Measurements from ENCODE around the gene ID2.

Gene ID2

DNA sequence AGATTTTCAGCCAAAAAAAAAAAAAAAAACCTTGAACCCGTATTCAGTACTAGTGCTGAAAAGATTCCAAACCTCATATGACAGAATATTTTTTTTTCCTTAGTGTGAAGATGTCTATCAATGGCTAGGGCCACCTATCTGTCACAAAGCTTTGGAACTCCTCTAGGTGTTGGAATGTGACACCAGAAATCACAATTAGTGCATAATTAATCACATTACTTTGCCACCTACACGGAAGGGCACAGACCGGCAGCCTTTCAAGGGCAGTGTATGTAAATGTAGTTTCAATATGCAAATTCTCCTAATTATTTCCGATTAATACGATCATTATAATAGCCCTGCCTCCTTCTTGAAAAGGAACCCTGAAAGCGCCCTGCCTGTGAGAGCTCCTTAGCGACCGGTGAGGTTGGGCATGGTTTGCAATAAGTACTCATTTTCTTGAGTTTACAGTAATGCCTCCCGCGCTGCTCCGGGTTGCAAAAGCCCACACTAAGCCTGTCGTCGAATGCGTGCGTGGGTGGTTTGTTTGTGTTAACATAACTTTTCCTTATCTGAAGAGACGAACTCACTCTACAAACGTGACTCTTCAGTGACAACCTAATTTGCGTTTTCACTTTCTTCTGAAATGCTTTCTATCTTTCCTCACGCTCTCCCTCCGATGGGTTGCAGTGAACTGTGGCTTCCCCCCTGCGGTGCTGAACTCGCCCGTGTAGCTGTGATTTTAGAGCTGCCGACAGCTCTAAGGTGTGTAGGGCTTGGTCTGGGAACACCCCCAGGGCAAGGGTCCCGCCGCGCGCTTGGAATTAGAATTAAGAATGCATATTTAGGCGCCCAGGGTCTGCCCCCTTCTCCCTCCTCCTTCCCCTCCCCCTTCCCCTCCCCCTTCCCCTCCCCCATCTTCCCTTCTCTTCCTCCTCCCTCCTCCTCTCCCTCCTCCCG, 765 bp upstream of the ID2 start:
- peak overlapping the region; percentile 26 to 64; a peak in 3 of 4 replicates for H3K4me3 ChIP-seq (ENCODE audit: low read depth in 1 of 2, low read length in 2 of 2)
- peak overlapping the region; percentile 79 for H3K27ac ChIP-seq (ENCODE audit: low read length)
- peaks cover 6% of the 10 kb centered on the region; the same call in 1 of the 2 replicates for H4K20me1 ChIP-seq (ENCODE audit: insufficient read depth, low read length)
- peak overlapping the region; percentile 77 for H2AFZ ChIP-seq (ENCODE audit: low read depth, low read length)
- H3K27me3 ChIP-seq (ENCODE audit: insufficient read depth, low read length, poor library complexity): no peaks in the 10 kb centered on the region
- peaks cover 58% of the 10 kb centered on the region for H3K4me1 ChIP-seq (ENCODE audit: insufficient read depth, low read length)
- peaks cover 28% of the 10 kb centered on the region for H3K79me2 ChIP-seq (ENCODE audit: insufficient read depth, low read length)
- H3K9me3 ChIP-seq (ENCODE audit: insufficient read depth, low read length, severe bottlenecking): no peaks in the 10 kb centered on the region
- H3K9ac ChIP-seq (ENCODE audit: low read depth, low read length): peak overlapping the region; percentile 56
- ATAC-seq (ENCODE audit: insufficient read depth, low read depth) (peak; percentile 11; the same call in 2 of the 3 replicates), DNase-seq (peak; percentile 69)
- no peaks in the 10 kb centered on the region; the same call in 1 of the 2 replicates for H3K36me3 ChIP-seq (ENCODE audit: insufficient read depth, low read length)
- TF ChIP-seq EZH2 (IDR thresholded peaks at IDR 0.05; ENCODE audit: borderline replicate concordance, low read depth, low read length, severe bottlenecking) (no peak), CTCF (IDR thresholded peaks at IDR 0.05; ENCODE audit: borderline replicate concordance, extremely low read depth, low read length, poor library complexity, severe bottlenecking) (no peak)
- H3K4me2 ChIP-seq (ENCODE audit: insufficient read depth, low read length): peak overlapping the region; percentile 91

- peak; percentile 68 for DNase-seq
- peaks cover 49% of the 10 kb centered on the region for H3K4me1 ChIP-seq (ENCODE audit: insufficient read depth, low read length)
These were observed 1.1 kb downstream of the ID2 start for GRCh38 chr2:8682719-8683667.

DNA sequence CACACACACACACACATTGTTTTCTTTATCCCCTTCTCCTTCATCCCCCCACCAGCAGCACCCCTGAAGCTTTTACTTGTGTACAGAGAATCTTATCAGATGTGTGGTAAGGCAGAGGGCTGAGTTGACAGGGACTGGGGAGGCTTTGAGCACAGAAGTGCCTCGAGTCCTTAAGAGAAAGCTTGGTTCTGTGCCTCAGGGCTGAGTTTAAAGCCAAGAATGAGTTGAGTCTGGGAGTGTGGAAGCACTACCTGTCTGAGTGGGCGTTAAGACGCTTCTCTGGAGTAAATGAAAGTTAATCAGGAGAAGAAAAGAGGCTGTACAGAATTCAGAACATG, 2.7 kb downstream of the ID2 start:
- peaks cover 6% of the 10 kb centered on the region; the same call in 1 of the 2 replicates for H4K20me1 ChIP-seq (ENCODE audit: insufficient read depth, low read length)
- peak overlapping the region in 1 of 2 experiments; percentile 62; a peak in 3 of 4 replicates for H3K4me3 ChIP-seq (ENCODE audit: low read depth in 1 of 2, low read length in 2 of 2)
- H3K9ac ChIP-seq (ENCODE audit: low read depth, low read length): peak overlapping the region; percentile 62
- H3K79me2 ChIP-seq (ENCODE audit: insufficient read depth, low read length): peaks cover 28% of the 10 kb centered on the region
- peaks cover 40% of the 10 kb centered on the region for H3K4me1 ChIP-seq (ENCODE audit: insufficient read depth, low read length)
- no peaks in the 10 kb centered on the region for H3K9me3 ChIP-seq (ENCODE audit: insufficient read depth, low read length, severe bottlenecking)
- TF ChIP-seq CTCF (IDR thresholded peaks at IDR 0.05; ENCODE audit: borderline replicate concordance, extremely low read depth, low read length, poor library complexity, severe bottlenecking) (no peak), EZH2 (IDR thresholded peaks at IDR 0.05; ENCODE audit: borderline replicate concordance, low read depth, low read length, severe bottlenecking) (no peak)
- peak overlapping the region; percentile 62 for H3K27ac ChIP-seq (ENCODE audit: low read length)
- no peaks in the 10 kb centered on the region; the same call in 1 of the 2 replicates for H3K36me3 ChIP-seq (ENCODE audit: insufficient read depth, low read length)
- ATAC-seq (ENCODE audit: insufficient read depth, low read depth) (peak; percentile 44), DNase-seq (peak; percentile 76)
- H2AFZ ChIP-seq (ENCODE audit: low read depth, low read length): no peak overlapping the region
- H3K27me3 ChIP-seq (ENCODE audit: insufficient read depth, low read length, poor library complexity): no peaks in the 10 kb centered on the region
- peak overlapping the region; percentile 65 for H3K4me2 ChIP-seq (ENCODE audit: insufficient read depth, low read length)

More at GRCh38 chr2:8682719-8683667, 1.1 kb downstream of the ID2 start:
- peak overlapping the region; percentile 62 to 71 for H3K4me3 ChIP-seq (ENCODE audit: low read depth in 1 of 2, low read length in 2 of 2)
- TF ChIP-seq EZH2 (IDR thresholded peaks at IDR 0.05; ENCODE audit: borderline replicate concordance, low read depth, low read length, severe bottlenecking): no peak
- no peak for TF ChIP-seq CTCF (IDR thresholded peaks at IDR 0.05; ENCODE audit: borderline replicate concordance, extremely low read depth, low read length, poor library complexity, severe bottlenecking)
- peak overlapping the region; percentile 87 for H3K27ac ChIP-seq (ENCODE audit: low read length)
- H3K79me2 ChIP-seq (ENCODE audit: insufficient read depth, low read length): peaks cover 28% of the 10 kb centered on the region
- H3K36me3 ChIP-seq (ENCODE audit: insufficient read depth, low read length): no peaks in the 10 kb centered on the region; the same call in 1 of the 2 replicates
- H3K4me2 ChIP-seq (ENCODE audit: insufficient read depth, low read length): peak overlapping the region; percentile 65
- no peaks in the 10 kb centered on the region for H3K9me3 ChIP-seq (ENCODE audit: insufficient read depth, low read length, severe bottlenecking)
- peak overlapping the region; percentile 64 for H3K9ac ChIP-seq (ENCODE audit: low read depth, low read length)
- peaks cover 6% of the 10 kb centered on the region; the same call in 1 of the 2 replicates for H4K20me1 ChIP-seq (ENCODE audit: insufficient read depth, low read length)
- peak overlapping the region; percentile 69 for H2AFZ ChIP-seq (ENCODE audit: low read depth, low read length)
- no peak for ATAC-seq (ENCODE audit: insufficient read depth, low read depth)
- no peaks in the 10 kb centered on the region for H3K27me3 ChIP-seq (ENCODE audit: insufficient read depth, low read length, poor library complexity)
